Loucy (cell line): ENCODE data around the gene UBIAD1.

ENCODE experiments used
- H2AFZ ChIP-seq: fragments of 200-600 bp; sonication (generic); 2 replicates; pipeline ENCODE4 v1.6.0; 2016; ENCODE audit warnings: antibody characterized with exemption, mild to moderate bottlenecking, low read length, moderate library complexity
- H3F3A ChIP-seq: fragments of 200-600 bp; 2 replicates; pipeline ENCODE4 v1.6.0; 2016; ENCODE audit warnings: antibody characterized with exemption, low read depth, mild to moderate bottlenecking
- H3K27me3 ChIP-seq: fragments of 200-600 bp; sonication (generic); 2 replicates; pipeline ENCODE4 v1.6.1; 2014; ENCODE audit warnings: low read length, mild to moderate bottlenecking; ENCODE audit not compliant: insufficient read depth, poor library complexity, severe bottlenecking
- H3K36me3 ChIP-seq: fragments of 200-600 bp; sonication (generic); 2 replicates; pipeline ENCODE4 v1.6.1; 2016; ENCODE audit warnings: low read length; ENCODE audit not compliant: insufficient read depth
- H3K4me1 ChIP-seq: fragments of 200-600 bp; sonication (generic); 2 replicates; pipeline ENCODE4 v1.5.1; 2014; ENCODE audit warnings: low read length, mild to moderate bottlenecking; ENCODE audit not compliant: insufficient read depth, poor library complexity, severe bottlenecking
- H3K4me2 ChIP-seq: fragments of 200-600 bp; sonication (generic); 2 replicates; pipeline ENCODE4 v1.6.0; 2014; ENCODE audit warnings: antibody characterized with exemption, low read length, low read depth, mild to moderate bottlenecking; ENCODE audit not compliant: poor library complexity, severe bottlenecking
- H3K4me3 ChIP-seq: fragments of 200-600 bp; sonication (generic); 2 replicates; pipeline ENCODE4 v1.5.1; 2014; ENCODE audit warnings: low read length, mild to moderate bottlenecking, mixed read lengths; ENCODE audit not compliant: poor library complexity, severe bottlenecking
- H3K79me2 ChIP-seq: fragments of 200-600 bp; sonication (generic); 2 replicates; pipeline ENCODE4 v1.6.1; 2014; ENCODE audit warnings: low read length; ENCODE audit not compliant: insufficient read depth
- H3K9ac ChIP-seq: fragments of 200-600 bp; sonication (generic); 2 replicates; pipeline ENCODE4 v1.6.0; 2014; ENCODE audit warnings: mild to moderate bottlenecking, low read depth, low read length, moderate library complexity; ENCODE audit not compliant: poor library complexity, severe bottlenecking
- H3K9me2 ChIP-seq: fragments of 200-600 bp; sonication (generic); replicated peaks from 2 replicates; pipeline ENCODE4 v1.6.1; 2016; ENCODE audit warnings: low read depth, low read length, mixed read lengths
- H3K9me3 ChIP-seq: fragments of 200-600 bp; sonication (generic); 2 replicates; pipeline ENCODE4 v1.6.1; 2014; ENCODE audit warnings: mild to moderate bottlenecking, antibody characterized with exemption, low read length, low read depth; ENCODE audit not compliant: insufficient read depth
- H4K20me1 ChIP-seq: fragments of 200-600 bp; sonication (generic); 2 replicates; pipeline ENCODE4 v1.6.0; 2014; ENCODE audit warnings: antibody characterized with exemption, low read length, mild to moderate bottlenecking; ENCODE audit not compliant: insufficient read depth, poor library complexity, severe bottlenecking
- EZH2phosphoT487 ChIP-seq: fragments of 200-600 bp; IDR thresholded peaks from 2 replicates; pipeline ENCODE4 v1.6.1; 2018; ENCODE audit warnings: antibody characterized with exemption, mild to moderate bottlenecking, moderate library complexity, borderline replicate concordance
- TF ChIP-seq, protein P1 (sequence below): fragments of 200-600 bp; sonication (generic); conservative IDR thresholded peaks from 2 replicates; pipeline ENCODE4 v1.5.1; 2014; ENCODE audit warnings: mild to moderate bottlenecking, antibody characterized with exemption, low read length

UBIAD1 gene

DNA sequence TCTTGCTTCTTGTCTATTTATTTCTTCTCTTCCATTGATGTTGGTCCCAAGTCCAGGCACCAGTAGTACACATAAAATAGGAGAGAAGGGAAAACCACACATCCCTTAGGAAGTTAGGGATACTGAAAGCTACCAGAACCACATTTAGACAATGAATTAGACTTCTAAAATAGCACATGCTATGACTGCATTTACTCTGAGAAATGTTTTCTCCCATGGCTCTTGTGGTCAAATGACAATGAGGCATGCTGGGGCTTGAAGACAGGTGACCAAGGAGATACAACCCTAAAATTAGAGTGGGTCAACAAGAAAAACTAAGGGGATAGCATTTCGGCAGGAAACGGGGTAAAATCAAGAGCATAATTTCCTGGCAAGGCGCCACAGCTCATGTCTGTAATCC lies 27.8 kb upstream of the UBIAD1 start:
- no peaks in the 10 kb centered on the region for H3K9me2 ChIP-seq
- H3K4me3 ChIP-seq, result no peak overlapping the region
- H4K20me1 ChIP-seq, result no peaks in the 10 kb centered on the region
- no peaks in the 10 kb centered on the region for H3K27me3 ChIP-seq
- no peaks in the 10 kb centered on the region for H3F3A ChIP-seq
- no peak overlapping the region for H3K4me2 ChIP-seq
- peaks cover 62% of the 10 kb centered on the region for H3K36me3 ChIP-seq
- H2AFZ ChIP-seq, result no peak overlapping the region
- H3K79me2 ChIP-seq, result no peaks in the 10 kb centered on the region
- no peak overlapping the region for H3K9ac ChIP-seq
- no peaks in the 10 kb centered on the region for H3K9me3 ChIP-seq
- TF ChIP-seq, protein P1, sequence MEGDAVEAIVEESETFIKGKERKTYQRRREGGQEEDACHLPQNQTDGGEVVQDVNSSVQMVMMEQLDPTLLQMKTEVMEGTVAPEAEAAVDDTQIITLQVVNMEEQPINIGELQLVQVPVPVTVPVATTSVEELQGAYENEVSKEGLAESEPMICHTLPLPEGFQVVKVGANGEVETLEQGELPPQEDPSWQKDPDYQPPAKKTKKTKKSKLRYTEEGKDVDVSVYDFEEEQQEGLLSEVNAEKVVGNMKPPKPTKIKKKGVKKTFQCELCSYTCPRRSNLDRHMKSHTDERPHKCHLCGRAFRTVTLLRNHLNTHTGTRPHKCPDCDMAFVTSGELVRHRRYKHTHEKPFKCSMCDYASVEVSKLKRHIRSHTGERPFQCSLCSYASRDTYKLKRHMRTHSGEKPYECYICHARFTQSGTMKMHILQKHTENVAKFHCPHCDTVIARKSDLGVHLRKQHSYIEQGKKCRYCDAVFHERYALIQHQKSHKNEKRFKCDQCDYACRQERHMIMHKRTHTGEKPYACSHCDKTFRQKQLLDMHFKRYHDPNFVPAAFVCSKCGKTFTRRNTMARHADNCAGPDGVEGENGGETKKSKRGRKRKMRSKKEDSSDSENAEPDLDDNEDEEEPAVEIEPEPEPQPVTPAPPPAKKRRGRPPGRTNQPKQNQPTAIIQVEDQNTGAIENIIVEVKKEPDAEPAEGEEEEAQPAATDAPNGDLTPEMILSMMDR, result no peak
- no peak for TF ChIP-seq EZH2phosphoT487
- no peaks in the 10 kb centered on the region for H3K4me1 ChIP-seq

- TF ChIP-seq EZH2phosphoT487, result no peak
- TF ChIP-seq, protein P1, result no peak
- Histone ChIP-seq H3K36me3 (peaks cover 63% of the 10 kb centered on the region), H3K4me2 (no peak overlapping the region)
Observed at GRCh38 chr1:11245904-11246719, 26.9 kb upstream of the UBIAD1 start.

GRCh38 chr1:11248169-11248568 lies 24.8 kb upstream of the UBIAD1 start:
- Histone ChIP-seq H3K27me3 (no peaks in the 10 kb centered on the region), H3K9ac (no peak overlapping the region), H3K9me3 (no peaks in the 10 kb centered on the region), H4K20me1 (no peaks in the 10 kb centered on the region), H3F3A (no peaks in the 10 kb centered on the region), H2AFZ (no peak overlapping the region), H3K9me2 (no peaks in the 10 kb centered on the region), H3K4me3 (no peak overlapping the region), H3K4me2 (no peak overlapping the region), H3K36me3 (peaks cover 61% of the 10 kb centered on the region; the same call in 1 of the 2 replicates), H3K4me1 (no peaks in the 10 kb centered on the region), H3K79me2 (no peaks in the 10 kb centered on the region)
- no peak for TF ChIP-seq EZH2phosphoT487
- TF ChIP-seq, protein P1, result peak; percentile 20; the same call in 1 of the 2 replicates

More at GRCh38 chr1:11245904-11246719, 26.9 kb upstream of the UBIAD1 start:
- H3K4me3 ChIP-seq, result no peak overlapping the region
- H3K9me2 ChIP-seq, result no peaks in the 10 kb centered on the region
- H3K79me2 ChIP-seq, result no peaks in the 10 kb centered on the region
- H3K27me3 ChIP-seq, result no peaks in the 10 kb centered on the region
- no peak overlapping the region for H2AFZ ChIP-seq
- no peak overlapping the region for H3K9ac ChIP-seq
- H4K20me1 ChIP-seq, result no peaks in the 10 kb centered on the region
- no peaks in the 10 kb centered on the region for H3K9me3 ChIP-seq
- no peaks in the 10 kb centered on the region for H3F3A ChIP-seq
- no peaks in the 10 kb centered on the region for H3K4me1 ChIP-seq
